AG08396 (cell line): Measurements from ENCODE around the gene HIVEP1.

Experiments used
- DNase-seq: peaks from one replicate; pipeline ENCODE4 v3.0.0; 2012; ENCODE audit warnings: low spot score, mixed read lengths

HIVEP1 gene

DNA sequence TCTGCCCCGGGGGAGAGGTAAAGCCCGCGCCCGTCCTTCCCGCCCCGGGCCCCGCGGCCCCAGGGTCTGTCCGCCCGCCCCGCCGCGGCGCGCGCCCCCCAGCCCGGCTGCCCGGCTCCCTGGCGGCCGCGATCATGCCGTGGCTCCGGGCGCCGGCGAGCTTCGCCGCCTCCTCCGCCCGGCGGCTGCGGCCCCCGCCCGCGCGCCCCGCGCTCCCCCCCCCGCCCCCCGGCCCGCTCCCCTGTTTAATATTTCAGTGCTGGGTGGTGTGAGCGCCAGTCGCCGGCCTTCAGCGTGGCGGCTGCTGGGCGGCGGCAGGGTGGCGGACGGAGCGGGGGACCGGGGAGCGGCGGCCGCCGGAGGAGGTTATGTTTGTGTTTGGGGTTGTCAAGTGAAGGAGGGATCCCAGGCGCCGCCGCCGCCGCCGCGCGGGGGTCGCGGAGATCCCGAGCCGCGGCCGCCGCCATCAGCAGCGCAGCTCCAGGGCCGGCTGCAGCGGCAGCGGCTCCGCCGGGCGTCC is at the start of gene HIVEP1:
Gene HIVEP1, plus strand, starts transcription at position 275 of the 520 bp plus-strand sequence. CDS start 3,317 bp downstream, outside the sequence.
- DNase-seq: no peak

DNA sequence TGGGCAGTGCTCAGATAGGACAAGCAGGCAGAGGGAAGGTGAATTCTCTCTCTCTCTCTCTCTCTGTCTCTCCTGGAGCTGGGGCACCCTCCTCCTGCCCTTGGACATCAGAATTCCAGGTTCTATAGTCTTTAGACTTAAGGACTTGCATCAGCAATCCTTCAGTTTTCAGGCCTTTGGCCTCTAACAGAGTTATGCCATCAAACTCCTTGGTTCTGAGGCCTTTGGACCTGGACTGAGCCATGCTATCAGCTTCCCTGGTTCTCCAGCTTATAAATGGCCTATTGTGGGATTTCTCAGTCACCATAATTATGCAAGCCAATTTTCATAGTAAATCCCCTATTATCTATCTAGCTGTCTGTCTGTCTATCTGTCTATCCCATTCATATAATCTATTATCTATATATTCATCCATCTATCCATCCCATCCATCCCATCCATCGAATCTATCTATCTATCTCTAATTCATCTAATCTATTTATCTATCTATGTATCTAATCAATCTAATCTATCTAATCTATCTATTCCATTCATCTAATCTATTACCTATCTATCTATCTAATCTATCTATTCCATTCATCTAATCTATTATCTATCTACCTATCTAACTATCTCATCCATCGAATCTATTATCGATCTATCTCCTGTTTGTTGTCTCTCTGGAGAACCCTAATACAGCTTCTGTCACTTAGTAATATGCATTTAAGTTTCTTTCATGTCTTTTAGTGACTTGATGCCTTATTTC is 48.2 kb upstream of the HIVEP1 start:
- DNase-seq: no peak

DNA sequence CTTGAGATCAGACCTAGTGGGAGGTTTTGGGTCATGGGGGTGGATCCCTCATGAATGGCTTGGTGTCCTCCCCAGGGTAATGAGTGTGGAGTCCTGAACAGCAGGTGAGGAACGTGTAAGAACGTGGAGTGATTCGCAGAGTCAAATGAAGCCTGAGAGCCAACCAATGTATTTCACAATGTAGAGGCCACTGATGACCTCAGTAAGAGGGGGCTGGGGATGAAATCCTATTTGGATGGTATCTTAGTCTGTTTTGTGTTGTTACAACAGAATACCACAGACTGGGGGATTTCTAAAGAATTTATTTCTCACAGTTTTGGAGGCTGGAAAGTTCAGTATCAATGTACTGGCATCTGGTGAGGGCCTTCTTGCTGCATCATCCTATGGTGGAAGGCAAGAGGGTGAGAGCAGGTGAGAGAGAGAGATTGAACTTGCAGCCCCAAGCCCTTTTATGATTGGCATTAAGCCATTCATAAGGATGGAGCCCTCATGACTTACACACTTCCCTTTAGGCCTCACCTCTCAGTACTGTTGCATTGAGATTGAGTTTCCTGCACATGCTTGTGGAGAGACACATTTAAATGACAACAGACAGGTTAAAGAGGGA is 47.3 kb upstream of the HIVEP1 start:
- no peak for DNase-seq

DNA sequence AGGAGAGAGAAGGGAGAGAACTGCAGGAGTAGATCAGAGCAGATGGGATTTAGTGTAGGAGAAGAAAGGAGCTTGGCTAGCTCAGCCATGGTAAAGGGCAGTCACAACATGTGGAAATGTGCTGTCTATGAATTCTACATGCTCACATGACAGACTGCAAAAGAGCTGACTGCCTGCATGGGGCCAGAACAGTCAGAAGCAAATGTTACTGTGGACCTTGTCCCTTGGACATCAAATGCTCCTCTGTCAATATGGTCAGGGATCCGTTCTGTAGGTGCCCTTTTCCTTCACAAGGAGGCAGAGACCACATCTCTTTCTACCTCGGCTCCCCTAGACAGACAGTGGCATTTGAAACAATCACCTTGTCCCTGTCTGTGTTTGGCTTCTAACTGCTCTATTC is 46.6 kb upstream of the HIVEP1 start:
- no peak for DNase-seq

DNA sequence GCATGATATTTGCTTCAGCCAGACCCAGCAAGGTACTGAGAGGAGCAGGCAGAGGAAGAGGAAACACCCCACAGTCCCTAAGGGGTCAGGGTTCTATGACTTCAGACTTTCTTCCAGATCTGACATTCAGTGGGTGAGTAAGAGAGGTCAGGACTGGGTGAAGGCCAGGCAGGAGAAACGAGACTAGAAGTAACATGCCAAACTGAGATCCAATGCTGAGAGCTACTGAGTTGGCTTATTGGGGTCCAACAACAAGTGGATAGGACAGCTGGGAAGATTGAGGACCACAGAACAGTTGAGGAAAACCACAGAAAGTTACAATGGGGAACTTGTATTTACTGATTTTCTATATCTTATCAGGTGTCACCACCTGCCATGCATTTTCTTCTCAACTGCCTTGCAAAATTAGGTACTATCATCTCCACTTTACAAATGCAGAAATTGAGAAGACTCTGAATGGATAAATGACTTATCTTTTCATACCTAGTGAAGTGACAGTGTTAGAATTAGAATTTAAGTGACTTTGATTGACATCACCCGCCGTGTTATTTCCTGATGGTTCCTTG is 43.8 kb upstream of the HIVEP1 start:
- DNase-seq: no peak

DNA sequence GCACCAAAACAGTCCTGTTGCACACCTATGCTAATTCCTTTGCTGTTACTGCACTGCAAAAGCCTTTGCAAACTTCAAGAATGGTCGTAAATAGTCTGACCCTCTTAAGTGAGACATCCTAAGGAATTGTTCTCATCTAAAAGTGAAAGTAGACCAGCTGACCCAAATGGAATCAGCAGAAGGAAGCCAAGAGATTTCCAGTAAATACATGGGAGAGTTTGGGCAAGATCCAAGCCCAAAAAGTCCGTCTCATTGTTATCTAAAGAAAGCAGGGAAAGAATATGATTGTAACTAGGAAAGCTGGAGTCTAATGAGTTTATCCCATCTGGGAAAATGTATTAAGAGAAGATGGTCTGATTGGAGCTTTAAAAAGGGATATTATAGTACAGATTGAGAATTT is 43.0 kb upstream of the HIVEP1 start:
- no peak for DNase-seq

DNA sequence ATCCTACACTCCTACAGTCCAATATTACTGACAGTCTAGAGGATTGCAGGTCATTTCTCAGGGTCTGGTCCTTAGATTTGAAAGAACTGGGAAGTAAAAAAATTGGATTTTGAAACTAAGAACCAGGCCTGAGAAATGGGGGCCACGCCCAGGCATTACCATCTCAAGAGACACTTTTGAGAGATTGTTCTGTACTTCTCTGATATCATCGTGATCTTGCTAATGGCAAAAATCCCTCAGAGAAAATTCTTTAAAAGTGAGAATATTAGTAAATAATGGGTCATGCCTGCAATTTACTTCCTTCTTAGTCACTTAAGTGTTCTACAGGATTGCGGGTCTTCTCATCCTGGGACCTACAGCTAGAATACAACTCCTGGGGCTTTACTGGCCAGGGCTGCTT is 42.0 kb upstream of the HIVEP1 start:
- DNase-seq: no peak

DNA sequence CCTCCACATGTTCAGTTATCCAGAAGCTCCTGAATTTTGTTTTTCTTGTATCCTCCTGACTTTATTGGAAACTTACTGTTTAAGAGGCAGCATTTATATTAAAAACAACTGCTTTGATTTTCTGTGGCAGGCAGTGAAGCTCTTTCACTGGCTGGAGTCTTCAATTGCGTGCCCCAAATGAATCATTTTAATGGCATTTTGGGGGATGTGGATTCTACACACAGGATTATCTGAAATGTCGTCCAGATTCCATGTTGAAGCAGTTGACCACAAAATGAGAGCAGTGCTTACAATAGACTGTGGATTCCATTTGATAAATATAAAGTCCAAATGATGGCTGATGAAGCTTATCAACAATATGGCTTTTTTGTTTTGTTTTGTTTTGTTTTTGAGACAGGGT is 41.0 kb upstream of the HIVEP1 start:
- peak; percentile 71 for DNase-seq

DNA sequence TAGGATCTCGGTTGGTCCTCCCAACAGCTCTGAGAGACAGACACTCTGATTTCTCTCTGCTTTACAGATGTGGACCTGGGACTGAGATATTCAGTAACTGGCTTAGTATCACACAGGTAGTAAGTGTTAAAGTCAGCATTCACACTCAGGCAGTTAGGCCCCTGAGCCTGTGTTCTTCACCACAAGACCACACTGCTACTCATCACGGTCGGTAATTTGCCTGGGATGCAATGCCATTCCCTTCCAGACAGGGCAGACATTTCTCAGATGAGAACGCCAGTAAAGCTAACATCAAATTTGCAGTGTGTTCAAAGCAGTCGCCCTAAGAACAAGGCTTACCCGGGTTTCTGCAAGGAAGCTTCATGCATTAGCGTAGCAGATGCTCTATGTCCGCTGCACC is 39.8 kb upstream of the HIVEP1 start:
- no peak for DNase-seq

DNA sequence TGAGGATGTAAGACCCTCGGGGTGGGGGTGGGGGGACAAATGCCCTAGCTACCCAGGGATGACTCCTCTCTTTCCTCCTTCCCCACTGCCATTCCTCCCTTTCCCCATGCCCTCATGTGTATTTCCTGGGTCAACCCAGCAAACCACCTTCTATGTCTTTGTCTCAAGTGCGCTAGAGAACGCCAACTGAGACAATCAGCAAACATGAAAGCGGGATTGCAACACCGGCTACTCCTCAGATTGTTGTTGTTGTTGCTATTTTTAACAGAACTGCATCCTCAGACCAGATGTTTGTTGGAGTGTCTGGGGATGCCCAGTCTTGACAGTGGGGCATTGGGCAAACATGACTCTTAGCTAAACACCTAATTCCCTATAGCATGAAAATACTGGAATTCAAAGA is 39.3 kb upstream of the HIVEP1 start:
- no peak for DNase-seq

DNA sequence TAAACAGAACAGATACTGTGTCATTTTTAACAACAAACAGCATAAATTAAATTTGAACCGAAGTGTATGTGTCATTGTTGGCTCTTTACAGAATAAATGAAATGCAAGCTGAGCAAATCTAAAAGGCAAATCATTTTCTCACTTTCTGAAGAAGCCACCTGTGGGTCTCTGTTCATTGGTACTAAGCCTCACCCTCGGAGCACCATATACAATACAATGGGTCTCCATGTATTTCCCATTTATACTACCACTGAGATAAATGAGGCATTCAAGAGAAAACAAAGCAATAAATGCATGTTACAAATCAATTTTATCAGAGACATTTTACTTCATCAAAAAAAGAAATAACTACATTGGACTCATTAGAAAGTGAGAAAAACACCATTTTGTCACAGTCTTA is 38.9 kb upstream of the HIVEP1 start:
- DNase-seq: no peak

DNA sequence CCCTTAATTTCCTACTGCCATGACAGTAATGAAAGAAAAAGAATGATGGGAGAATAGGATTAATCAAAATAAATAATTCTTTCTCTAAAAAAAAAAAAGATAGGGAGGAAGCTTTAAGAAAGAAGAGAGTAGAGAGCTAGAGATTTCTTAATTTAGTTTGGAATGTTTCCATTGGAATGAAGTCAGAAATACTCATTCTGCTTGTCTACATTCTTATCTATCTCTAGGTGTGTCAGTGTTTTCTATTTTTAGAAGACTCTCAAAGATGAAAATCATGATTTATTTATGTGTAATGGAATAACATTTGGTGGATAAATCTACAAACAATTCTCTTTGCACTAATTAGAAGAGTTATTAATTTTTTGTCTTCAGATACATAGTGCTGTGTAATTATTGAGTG is 38.0 kb upstream of the HIVEP1 start:
- no peak for DNase-seq

DNA sequence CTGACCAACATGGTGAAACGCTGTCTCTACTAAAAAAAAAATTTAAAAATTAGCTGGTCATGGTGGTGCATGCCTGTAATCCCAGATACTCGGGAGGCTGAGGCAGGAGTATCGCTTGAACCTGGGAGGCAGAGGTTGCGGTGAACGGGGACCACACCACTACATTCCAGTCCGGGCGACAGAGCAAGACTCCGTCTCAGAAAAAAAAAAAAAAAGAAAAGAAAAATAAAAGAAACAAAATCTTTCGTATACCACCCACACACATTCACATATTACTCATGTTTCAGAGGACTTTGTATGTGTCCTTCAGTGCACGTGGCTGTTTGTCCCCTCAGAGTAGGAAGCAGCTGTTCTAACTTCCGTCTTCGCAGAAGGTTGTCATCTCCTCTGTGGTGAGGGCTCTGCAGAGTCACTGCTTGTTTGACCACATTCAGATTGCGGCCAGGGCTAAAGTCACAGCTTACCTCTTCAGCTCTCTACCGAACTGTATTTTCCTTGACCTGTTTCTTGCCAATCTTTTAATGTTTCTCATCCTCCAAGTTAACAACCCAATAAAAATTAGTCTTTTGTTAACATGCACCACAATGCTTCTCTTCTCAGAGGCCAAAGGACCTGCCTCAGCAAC is 36.6 kb upstream of the HIVEP1 start:
- no peak for DNase-seq

DNA sequence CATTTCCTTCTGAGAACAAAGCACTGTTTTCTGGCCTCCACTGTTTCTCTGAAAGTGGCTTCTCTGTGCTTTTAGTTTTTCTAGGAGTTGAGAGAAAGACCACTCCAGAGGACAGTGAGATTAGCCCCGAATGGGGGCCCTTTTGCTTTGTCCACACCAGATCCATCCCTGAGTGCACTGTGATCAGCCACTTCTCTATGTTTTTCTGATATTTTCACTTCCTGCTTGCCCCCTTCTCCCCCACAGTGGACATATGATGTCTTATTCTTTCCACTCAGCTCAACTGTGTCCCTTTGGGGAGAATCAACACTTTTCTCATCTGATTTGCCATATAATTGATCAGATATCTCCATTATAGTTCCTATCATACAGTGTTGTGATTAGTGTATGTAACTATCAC is 35.6 kb upstream of the HIVEP1 start:
- DNase-seq: no peak

DNA sequence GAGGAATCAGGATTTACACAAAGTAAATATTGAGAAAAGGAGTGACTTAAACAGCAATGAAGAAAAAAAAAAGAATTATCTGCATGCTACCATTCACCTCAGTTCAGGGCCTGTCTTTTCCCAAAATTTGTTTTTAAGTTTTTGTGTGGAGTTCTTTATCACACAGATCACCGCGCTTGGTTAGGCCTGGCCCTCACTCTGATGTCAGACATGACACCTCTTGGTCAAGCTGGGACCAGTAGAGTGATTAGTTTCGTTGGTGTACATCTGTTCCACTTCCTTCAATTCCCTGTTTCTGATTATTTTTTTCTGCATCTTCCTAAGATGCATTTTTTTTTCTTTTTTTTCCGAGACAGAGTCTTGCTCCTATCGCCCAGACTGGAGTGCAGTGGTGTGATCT is 34.9 kb upstream of the HIVEP1 start:
- DNase-seq: no peak

DNA sequence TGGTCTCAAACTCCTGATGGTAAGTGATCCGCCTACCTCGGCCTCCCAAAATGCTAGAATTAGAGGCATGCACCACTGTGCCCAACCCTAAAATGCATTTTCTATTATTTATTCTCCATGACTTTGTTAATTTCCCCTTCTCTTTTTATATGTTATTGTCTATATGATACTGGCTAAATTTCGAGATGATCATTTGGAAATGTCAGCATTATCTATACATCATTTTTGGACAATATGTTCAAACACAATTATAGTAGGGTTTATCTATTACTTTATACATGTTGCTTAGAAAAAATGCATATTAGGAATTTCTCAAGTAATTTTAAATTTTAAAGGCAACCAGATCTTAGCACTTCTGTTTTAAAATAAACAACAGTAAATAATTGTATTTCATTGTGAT is 34.4 kb upstream of the HIVEP1 start:
- DNase-seq: no peak

DNA sequence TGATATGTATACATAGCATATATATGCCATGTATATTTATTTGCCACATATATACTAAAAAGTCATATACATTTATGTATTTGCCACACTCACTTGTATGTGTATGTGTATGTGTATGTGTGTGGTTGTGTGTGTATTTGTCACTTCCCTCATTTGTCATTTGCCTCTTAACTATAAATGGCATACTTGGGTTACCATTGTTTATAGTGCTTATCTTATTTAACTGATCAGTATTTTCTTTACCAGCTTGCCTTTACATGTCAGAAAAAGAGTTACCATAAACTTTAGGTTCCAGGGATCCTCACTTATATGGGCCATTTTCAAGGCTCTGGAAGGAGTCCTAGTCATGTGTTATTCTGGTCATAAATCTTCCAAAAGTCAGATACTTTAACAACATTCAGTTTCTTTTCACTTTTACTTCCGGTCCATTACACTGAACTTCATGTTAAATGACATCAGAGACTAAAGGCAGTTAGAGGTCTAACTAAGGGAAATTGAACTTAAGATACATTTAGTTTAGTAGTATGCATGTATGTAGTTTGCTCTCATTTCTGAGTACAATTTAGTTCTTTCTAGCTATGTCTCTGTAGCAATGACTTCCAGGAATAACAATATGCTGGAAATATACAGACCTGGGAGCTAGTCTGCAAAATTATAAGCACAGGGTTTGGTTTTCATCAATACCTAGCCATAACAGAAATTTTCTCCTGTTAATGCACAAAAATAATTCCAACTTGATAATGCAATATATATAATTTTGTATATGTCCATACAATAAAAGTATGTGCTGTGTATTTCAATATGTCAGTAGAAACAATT is 33.7 kb upstream of the HIVEP1 start:
- no peak for DNase-seq

DNA sequence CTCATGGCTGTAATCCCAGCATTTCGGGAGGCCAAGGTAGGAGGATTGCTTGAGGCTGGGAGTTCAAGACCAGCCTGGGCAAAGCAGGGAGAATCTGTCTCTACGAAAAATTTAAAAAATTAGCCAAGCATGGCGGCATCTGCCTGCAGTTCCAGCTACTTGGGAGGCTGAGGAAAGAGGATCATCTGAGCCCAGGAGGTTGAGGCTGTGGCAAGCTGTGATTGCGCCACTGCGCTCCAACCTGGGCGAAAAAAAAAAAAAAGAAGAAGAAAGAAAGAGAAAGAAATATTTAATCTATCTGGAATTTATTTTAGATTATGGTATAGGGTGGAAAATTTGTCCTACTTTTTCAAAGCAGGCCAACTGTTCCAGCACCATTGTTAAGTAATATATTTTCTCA is 32.2 kb upstream of the HIVEP1 start:
- no peak for DNase-seq

DNA sequence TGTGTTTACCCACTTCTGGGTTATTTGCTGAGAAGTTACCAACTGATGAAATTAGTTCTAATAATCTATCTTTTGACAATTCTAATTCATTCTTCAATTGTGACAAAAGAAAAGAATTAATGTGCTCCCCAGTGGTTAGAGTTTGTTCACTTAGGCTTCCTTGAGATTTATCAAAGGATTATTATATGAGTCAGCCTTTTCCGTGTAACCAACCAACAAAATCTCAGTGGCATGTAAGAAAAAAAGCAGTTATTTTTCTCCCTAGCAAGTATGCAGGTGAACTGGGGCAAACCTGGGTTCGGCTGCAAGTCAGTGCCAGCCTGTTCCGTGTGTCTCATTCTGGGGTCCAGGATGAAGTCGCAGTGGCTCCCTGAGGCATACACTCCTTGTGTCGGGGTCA is 28.8 kb upstream of the HIVEP1 start:
- no peak for DNase-seq

DNA sequence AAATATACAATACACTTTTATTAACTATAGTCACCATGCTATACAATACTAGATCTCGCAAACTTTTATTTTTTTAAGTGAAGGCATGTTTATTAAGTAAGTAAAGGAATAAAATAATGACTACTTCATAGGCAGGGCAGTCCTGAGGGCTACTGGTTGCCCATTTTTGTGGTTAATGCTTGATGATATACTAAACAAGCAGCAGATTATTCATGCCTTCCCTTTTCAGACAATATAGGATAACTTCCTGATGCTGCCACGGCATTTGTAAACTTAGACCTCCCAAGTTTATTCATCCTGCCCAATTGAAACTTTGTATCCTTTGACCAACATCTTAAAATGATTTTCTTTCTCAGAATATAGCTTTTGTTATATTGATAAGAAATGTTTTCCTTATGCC is 24.7 kb upstream of the HIVEP1 start:
- DNase-seq: no peak

DNA sequence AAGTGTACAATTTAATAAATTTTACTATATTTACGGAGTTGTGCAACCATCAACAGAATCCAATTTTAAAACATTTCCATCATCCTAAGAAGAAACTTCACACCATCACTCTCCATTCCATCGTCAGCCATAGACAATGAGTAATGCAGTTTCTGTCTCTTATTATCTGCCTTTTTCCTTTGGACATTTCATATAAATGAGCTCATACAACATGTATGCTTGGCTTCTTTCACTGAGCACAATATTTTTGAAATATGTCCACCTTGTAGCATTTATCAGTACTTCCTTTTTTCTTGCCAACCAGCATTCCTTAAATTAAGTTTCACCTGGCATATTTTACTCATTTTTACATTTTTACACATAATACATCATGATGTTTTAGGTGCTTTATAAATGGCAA is 22.7 kb upstream of the HIVEP1 start:
- DNase-seq: no peak

DNA sequence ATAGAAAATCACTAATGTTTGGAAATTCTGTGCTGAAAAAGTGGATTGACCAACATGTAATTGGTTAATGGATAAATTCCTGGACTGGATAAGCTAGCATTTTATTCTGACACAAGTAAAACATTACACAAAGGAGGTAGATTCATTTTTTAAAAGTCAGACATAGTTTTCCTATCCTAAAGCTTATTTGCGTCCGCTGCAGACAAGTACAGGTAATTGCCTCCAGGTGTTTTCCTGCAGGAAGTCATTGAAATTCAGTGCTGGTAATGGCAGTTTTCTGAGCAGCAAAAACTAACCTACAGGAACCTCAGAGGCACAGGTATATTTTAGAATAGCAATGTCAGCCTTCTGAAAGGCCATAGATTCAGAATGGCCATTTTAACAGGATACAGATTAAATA is 20.0 kb upstream of the HIVEP1 start:
- no peak for DNase-seq
